ENCODE results near the gene RACGAP1. TPM values are rescaled to one million over a fixed set of nuclear protein-coding genes. Genes with fewer than 3 reads are reported as not detected.

Gene RACGAP1
- total and polyA plus RNA-seq, 2 experiments from 2014 or later = 19.0 to 52.8 TPM

- no peak for TF ChIP-seq STAT1 (IDR thresholded peaks at IDR 0.05; ENCODE audit: unreplicated experiment)
- no peak for TF ChIP-seq ZNF331 (CRISPR knock-in tag; IDR thresholded peaks at IDR 0.05; ENCODE audit: low read depth)
- no peak for TF ChIP-seq ZNF114 (CRISPR knock-in tag; IDR thresholded peaks at IDR 0.05)
- no peak for TF ChIP-seq CREB1 (CRISPR knock-in tag; IDR thresholded peaks at IDR 0.05; ENCODE audit: low read depth)
- TF ChIP-seq NANOG (IDR thresholded peaks at IDR 0.05; ENCODE audit: borderline replicate concordance) = no peak
- no peak for TF ChIP-seq ZNF462 (CRISPR knock-in tag; IDR thresholded peaks at IDR 0.05)
- TF ChIP-seq CTCF (conservative IDR thresholded peaks at IDR 0.05; ENCODE audit: low read depth in 2 of 2) = no peak
- no peak for TF ChIP-seq EZH2 (IDR thresholded peaks at IDR 0.05; ENCODE audit: low read depth, unreplicated experiment)
- TF ChIP-seq, protein P1, sequence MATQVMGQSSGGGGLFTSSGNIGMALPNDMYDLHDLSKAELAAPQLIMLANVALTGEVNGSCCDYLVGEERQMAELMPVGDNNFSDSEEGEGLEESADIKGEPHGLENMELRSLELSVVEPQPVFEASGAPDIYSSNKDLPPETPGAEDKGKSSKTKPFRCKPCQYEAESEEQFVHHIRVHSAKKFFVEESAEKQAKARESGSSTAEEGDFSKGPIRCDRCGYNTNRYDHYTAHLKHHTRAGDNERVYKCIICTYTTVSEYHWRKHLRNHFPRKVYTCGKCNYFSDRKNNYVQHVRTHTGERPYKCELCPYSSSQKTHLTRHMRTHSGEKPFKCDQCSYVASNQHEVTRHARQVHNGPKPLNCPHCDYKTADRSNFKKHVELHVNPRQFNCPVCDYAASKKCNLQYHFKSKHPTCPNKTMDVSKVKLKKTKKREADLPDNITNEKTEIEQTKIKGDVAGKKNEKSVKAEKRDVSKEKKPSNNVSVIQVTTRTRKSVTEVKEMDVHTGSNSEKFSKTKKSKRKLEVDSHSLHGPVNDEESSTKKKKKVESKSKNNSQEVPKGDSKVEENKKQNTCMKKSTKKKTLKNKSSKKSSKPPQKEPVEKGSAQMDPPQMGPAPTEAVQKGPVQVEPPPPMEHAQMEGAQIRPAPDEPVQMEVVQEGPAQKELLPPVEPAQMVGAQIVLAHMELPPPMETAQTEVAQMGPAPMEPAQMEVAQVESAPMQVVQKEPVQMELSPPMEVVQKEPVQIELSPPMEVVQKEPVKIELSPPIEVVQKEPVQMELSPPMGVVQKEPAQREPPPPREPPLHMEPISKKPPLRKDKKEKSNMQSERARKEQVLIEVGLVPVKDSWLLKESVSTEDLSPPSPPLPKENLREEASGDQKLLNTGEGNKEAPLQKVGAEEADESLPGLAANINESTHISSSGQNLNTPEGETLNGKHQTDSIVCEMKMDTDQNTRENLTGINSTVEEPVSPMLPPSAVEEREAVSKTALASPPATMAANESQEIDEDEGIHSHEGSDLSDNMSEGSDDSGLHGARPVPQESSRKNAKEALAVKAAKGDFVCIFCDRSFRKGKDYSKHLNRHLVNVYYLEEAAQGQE (IDR thresholded peaks at IDR 0.05; ENCODE audit: unreplicated experiment) = no peak
- no peak for TF ChIP-seq JUNB (IDR thresholded peaks at IDR 0.05; ENCODE audit: unreplicated experiment)
- no peak for TF ChIP-seq ETS1 (IDR thresholded peaks at IDR 0.05)
- TF ChIP-seq POLR2AphosphoS5 (IDR thresholded peaks at IDR 0.05; ENCODE audit: low read depth) = no peak
- TF ChIP-seq EZH2phosphoT487 (IDR thresholded peaks at IDR 0.05; ENCODE audit: unreplicated experiment) = no peak
- Histone ChIP-seq H3K4me3 (no peak overlapping the region), H3K79me2 (replicated peaks; ENCODE audit: insufficient read depth) (no peaks in the 10 kb centered on the region), H3K36me3 (ENCODE audit: insufficient read depth) (peaks cover 51% of the 10 kb centered on the region), H3K9me2 (ENCODE audit: insufficient read depth) (no peaks in the 10 kb centered on the region), H2AFZ (no peak overlapping the region), H3F3A (replicated peaks; ENCODE audit: low read depth) (no peaks in the 10 kb centered on the region), H3K4me1 (ENCODE audit: insufficient read depth) (peaks cover 3% of the 10 kb centered on the region; the same call in 1 of the 2 replicates), H4K20me1 (replicated peaks; ENCODE audit: insufficient read depth) (peaks cover 4% of the 10 kb centered on the region), H3K4me2 (no peak overlapping the region), H3K27ac (ENCODE audit: low read depth) (no peak overlapping the region), H3K27me3 (ENCODE audit: insufficient read depth) (no peaks in the 10 kb centered on the region)
- Mint-ChIP-seq H3K36me3 (ENCODE audit: low read depth) (peaks cover 58% of the 10 kb centered on the region), H3K9me3 (no peaks in the 10 kb centered on the region), H3K4me3 (no peak overlapping the region), H3K27me3 (ENCODE audit: insufficient read depth, low read depth, poor library complexity) (no peaks in the 10 kb centered on the region), H3K27ac (no peak overlapping the region), H3K4me1 (peaks cover 11% of the 10 kb centered on the region)
- ATAC-seq (no peak), DNase-seq (ENCODE audit: low spot score) (no peak)
Observed at GRCh38 chr12:49990273-49990672, 35.0 kb downstream of the RACGAP1 start.

Data from GM23338 (cell line).